ENCODE data around the gene REC8. TPM values are rescaled to one million over a fixed set of nuclear protein-coding genes. Genes with fewer than 3 reads are reported as not detected.

The REC8 gene
- total and polyA plus RNA-seq, 2 of the 13 experiments (the other 11 are each of a cell fraction or from before 2014, with no cell fraction given), result 3.4 to 14.7 TPM

DNA sequence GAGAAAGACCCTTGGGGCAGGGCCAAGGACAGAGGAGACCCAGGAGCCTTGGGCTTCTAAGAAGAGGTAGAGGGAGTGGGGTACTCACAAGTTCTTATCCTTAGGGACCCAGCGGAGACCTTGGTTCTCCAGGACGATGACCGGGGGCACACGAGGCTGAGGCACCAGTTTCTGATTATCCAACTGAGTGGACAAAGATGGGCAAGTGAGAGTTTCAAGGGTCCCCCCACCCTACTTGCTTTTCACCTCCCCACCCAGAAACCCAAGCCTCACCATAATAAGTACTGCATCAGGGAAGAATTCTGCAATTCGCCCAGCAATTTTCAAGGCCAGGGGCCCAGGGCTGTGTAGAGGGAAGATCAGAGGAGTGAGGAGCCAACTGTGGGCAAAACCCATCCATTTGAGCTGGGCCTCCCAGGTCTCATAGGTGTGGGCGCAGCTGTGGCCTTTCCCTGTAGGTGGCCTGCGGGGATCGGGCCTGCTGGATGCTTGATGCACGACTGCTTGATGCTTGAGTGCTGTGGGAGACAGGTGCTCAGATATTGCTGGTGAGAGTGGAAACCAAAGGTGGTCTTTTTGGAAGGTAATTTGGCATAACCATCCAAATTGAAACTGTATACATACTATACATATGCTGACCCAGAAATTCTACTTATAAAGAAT, 32.5 kb upstream of the REC8 start (continued):
- TF ChIP-seq, protein P1, sequence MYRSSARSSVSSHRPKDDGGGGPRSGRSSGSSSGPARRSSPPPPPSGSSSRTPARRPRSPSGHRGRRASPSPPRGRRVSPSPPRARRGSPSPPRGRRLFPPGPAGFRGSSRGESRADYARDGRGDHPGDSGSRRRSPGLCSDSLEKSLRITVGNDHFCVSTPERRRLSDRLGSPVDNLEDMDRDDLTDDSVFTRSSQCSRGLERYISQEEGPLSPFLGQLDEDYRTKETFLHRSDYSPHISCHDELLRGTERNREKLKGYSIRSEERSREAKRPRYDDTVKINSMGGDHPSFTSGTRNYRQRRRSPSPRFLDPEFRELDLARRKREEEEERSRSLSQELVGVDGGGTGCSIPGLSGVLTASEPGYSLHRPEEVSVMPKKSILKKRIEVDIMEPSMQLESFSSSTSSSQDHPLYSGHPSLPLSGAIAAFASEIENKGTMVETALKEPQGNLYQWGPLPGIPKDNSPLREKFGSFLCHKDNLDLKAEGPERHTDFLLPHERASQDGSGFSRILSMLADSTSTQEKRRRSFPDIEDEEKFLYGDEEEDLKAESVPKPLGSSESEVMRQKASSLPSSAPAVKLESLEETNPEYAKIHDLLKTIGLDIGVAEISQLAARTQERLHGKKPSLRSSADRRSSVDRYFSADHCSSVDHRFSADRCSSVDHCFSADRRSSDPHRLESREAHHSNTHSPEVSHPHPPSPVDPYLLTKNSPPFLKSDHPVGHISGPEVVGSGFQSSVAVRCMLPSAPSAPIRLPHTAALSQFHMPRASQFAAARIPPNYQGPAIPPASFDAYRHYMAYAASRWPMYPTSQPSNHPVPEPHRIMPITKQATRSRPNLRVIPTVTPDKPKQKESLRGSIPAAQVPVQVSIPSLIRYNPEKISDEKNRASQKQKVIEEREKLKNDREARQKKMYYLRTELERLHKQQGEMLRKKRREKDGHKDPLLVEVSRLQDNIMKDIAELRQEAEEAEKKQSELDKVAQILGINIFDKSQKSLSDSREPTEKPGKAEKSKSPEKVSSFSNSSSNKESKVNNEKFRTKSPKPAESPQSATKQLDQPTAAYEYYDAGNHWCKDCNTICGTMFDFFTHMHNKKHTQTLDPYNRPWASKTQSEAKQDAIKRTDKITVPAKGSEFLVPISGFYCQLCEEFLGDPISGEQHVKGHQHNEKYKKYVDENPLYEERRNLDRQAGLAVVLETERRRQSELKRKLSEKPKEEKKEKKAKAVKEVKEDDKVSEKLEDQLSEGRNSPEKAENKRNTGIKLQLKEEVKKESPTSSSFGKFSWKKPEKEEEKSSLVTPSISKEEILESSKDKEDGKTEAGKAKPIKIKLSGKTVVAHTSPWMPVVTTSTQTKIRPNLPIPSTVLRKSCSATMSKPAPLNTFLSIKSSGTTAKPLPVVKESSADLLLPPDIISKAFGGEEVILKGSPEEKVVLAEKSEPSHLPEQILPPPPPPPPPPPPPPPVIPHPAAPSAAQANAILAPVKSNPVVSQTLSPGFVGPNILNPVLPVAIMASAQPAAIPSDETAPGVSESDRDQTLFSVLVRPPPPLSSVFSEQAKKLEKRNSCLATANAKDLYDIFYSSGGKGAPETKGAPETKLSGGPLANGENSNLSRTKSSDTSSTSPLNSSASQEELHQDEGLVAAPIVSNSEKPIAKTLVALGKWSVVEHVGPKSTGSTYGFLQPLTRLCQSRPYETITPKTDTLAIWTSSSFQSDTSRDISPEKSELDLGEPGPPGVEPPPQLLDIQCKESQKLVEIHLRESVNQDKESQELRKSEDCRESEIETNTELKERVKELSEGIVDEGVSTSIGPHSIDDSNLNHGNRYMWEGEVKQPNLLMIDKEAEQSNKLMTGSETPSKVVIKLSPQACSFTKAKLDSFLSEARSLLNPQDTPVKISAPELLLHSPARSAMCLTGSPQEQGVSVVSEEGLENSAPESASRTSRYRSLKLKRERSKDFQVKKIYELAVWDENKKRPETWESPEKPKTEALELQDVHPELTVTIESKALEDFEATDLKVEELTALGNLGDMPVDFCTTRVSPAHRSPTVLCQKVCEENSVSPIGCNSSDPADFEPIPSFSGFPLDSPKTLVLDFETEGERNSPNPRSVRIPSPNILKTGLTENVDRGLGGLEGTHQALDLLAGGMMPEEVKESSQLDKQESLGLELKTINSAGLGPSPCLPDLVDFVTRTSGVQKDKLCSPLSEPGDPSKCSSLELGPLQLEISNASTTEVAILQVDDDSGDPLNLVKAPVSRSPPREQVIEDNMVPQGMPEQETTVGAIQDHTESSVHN (CRISPR knock-in tag; IDR thresholded peaks at IDR 0.05), result no peak
- TF ChIP-seq, protein P2, sequence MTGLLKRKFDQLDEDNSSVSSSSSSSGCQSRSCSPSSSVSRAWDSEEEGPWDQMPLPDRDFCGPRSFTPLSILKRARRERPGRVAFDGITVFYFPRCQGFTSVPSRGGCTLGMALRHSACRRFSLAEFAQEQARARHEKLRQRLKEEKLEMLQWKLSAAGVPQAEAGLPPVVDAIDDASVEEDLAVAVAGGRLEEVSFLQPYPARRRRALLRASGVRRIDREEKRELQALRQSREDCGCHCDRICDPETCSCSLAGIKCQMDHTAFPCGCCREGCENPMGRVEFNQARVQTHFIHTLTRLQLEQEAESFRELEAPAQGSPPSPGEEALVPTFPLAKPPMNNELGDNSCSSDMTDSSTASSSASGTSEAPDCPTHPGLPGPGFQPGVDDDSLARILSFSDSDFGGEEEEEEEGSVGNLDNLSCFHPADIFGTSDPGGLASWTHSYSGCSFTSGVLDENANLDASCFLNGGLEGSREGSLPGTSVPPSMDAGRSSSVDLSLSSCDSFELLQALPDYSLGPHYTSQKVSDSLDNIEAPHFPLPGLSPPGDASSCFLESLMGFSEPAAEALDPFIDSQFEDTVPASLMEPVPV (CRISPR knock-in tag; IDR thresholded peaks at IDR 0.05), result no peak
- TF ChIP-seq HNF4G (IDR thresholded peaks at IDR 0.05; ENCODE audit: borderline replicate concordance, low read depth, low read length) (no peak), HNF4G (CRISPR knock-in tag; IDR thresholded peaks at IDR 0.05; ENCODE audit: borderline replicate concordance, low read depth) (no peak), NAIF1 (CRISPR knock-in tag; IDR thresholded peaks at IDR 0.05; ENCODE audit: borderline replicate concordance) (no peak), ELF3 (CRISPR knock-in tag; IDR thresholded peaks at IDR 0.05) (peak; percentile 65; the same call in 1 of the 2 replicates), RBM22 (optimal IDR thresholded peaks at IDR 0.05; ENCODE audit: low read length) (peak; percentile 80), POLR2AphosphoS5 (IDR thresholded peaks at IDR 0.05; ENCODE audit: low read depth, low read length) (peak; percentile 22), ZNF720 (CRISPR knock-in tag; IDR thresholded peaks at IDR 0.05) (no peak)
- TF ChIP-seq, protein P3, sequence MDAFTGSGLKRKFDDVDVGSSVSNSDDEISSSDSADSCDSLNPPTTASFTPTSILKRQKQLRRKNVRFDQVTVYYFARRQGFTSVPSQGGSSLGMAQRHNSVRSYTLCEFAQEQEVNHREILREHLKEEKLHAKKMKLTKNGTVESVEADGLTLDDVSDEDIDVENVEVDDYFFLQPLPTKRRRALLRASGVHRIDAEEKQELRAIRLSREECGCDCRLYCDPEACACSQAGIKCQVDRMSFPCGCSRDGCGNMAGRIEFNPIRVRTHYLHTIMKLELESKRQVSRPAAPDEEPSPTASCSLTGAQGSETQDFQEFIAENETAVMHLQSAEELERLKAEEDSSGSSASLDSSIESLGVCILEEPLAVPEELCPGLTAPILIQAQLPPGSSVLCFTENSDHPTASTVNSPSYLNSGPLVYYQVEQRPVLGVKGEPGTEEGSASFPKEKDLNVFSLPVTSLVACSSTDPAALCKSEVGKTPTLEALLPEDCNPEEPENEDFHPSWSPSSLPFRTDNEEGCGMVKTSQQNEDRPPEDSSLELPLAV (CRISPR knock-in tag; conservative IDR thresholded peaks at IDR 0.05; ENCODE audit: low read depth), result no peak
- TF ChIP-seq, protein P4, sequence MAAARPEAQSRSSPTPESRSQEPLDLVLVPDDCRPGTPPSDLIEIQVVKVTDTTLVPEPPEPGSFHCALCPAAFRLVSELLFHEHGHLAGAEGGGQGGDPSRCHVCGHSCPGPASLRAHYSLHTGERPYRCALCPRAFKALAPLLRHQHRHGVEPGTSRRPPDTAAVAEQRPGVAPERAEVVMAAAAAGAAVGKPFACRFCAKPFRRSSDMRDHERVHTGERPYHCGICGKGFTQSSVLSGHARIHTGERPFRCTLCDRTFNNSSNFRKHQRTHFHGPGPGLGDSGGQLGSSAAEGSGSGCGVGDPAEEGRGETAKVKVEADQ (CRISPR knock-in tag; IDR thresholded peaks at IDR 0.05; ENCODE audit: borderline replicate concordance), result 0 out of 2 replicates have a peak, but pooled peaks have one; percentile 73
- TF ChIP-seq, protein P5, sequence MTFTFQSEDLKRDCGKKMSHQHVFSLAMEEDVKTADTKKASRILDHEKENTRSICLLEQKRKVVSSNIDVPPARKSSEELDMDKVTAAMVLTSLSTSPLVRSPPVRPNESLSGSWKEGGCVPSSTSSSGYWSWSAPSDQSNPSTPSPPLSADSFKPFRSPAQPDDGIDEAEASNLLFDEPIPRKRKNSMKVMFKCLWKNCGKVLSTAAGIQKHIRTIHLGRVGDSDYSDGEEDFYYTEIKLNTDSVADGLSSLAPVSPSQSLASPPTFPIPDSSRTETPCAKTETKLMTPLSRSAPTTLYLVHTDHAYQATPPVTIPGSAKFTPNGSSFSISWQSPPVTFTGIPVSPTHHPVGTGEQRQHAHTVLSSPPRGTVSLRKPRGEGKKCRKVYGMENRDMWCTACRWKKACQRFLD (CRISPR knock-in tag; IDR thresholded peaks at IDR 0.05; ENCODE audit: borderline replicate concordance), result no peak
- TF ChIP-seq, protein P6, sequence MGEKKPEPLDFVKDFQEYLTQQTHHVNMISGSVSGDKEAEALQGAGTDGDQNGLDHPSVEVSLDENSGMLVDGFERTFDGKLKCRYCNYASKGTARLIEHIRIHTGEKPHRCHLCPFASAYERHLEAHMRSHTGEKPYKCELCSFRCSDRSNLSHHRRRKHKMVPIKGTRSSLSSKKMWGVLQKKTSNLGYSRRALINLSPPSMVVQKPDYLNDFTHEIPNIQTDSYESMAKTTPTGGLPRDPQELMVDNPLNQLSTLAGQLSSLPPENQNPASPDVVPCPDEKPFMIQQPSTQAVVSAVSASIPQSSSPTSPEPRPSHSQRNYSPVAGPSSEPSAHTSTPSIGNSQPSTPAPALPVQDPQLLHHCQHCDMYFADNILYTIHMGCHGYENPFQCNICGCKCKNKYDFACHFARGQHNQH (CRISPR knock-in tag; IDR thresholded peaks at IDR 0.05), result peak; percentile 12; the same call in 1 of the 2 replicates

Measured in HepG2 (cell line).